ENCODE measurements around the gene TMEM259. TPM values are rescaled to one million over a fixed set of nuclear protein-coding genes. Genes with fewer than 3 reads are reported as not detected.

TMEM259 gene
- total and polyA plus RNA-seq, 9 of the 15 experiments (the other 6 are each of a cell fraction or from before 2014, with no cell fraction given) = 0.52 to 231 (median 63.6) TPM

DNA sequence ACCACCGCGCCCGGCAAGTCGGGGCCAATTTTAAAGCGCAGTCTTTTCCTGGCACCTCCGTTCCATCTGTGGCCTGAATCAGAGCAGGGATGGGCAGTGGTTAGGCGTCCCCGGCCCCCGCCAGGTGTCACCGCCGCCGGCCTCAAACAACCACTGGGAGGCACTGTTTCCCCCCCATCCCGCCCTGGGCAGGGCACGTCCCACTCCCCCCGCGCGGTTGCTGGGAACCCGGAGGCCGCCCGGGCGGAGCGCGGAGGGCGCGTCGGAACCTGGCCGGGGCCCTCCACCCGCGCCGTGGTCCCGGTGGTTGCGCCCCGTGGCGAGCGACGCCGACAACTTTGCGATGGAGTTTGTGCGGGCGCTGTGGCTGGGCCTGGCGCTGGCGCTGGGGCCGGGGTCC, 20.8 kb downstream of the TMEM259 start, which contains the start of gene GRIN3B (continued):
- TF ChIP-seq RBBP5 (IDR thresholded peaks at IDR 0.05; ENCODE audit: borderline replicate concordance, insufficient read depth, low read length, poor library complexity, severe bottlenecking) = peak; percentile 33
- TF ChIP-seq, protein P1, sequence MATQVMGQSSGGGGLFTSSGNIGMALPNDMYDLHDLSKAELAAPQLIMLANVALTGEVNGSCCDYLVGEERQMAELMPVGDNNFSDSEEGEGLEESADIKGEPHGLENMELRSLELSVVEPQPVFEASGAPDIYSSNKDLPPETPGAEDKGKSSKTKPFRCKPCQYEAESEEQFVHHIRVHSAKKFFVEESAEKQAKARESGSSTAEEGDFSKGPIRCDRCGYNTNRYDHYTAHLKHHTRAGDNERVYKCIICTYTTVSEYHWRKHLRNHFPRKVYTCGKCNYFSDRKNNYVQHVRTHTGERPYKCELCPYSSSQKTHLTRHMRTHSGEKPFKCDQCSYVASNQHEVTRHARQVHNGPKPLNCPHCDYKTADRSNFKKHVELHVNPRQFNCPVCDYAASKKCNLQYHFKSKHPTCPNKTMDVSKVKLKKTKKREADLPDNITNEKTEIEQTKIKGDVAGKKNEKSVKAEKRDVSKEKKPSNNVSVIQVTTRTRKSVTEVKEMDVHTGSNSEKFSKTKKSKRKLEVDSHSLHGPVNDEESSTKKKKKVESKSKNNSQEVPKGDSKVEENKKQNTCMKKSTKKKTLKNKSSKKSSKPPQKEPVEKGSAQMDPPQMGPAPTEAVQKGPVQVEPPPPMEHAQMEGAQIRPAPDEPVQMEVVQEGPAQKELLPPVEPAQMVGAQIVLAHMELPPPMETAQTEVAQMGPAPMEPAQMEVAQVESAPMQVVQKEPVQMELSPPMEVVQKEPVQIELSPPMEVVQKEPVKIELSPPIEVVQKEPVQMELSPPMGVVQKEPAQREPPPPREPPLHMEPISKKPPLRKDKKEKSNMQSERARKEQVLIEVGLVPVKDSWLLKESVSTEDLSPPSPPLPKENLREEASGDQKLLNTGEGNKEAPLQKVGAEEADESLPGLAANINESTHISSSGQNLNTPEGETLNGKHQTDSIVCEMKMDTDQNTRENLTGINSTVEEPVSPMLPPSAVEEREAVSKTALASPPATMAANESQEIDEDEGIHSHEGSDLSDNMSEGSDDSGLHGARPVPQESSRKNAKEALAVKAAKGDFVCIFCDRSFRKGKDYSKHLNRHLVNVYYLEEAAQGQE (IDR thresholded peaks at IDR 0.05; ENCODE audit: borderline replicate concordance) = peak; percentile 59; the same call in 1 of the 2 replicates
- TF ChIP-seq, protein P1 (CRISPR knock-in tag; IDR thresholded peaks at IDR 0.05; ENCODE audit: low read depth) = no peak
- TF ChIP-seq BRCA1 (IDR thresholded peaks at IDR 0.05) = no peak
- no peak for TF ChIP-seq BRCA1 (CRISPR knock-in tag; IDR thresholded peaks at IDR 0.05)
- TF ChIP-seq RB1 (IDR thresholded peaks at IDR 0.05; ENCODE audit: low read depth) = peak; percentile 45; the same call in 1 of the 2 replicates
- TF ChIP-seq RBFOX2 (IDR thresholded peaks at IDR 0.05; ENCODE audit: low read depth, low read length) = 0 out of 2 replicates have a peak, but pooled peaks have one; percentile 18
- TF ChIP-seq ZNF354B (CRISPR knock-in tag; IDR thresholded peaks at IDR 0.05) = no peak
- no peak for TF ChIP-seq NBN (IDR thresholded peaks at IDR 0.05; ENCODE audit: low read depth)
- TF ChIP-seq, protein P2, sequence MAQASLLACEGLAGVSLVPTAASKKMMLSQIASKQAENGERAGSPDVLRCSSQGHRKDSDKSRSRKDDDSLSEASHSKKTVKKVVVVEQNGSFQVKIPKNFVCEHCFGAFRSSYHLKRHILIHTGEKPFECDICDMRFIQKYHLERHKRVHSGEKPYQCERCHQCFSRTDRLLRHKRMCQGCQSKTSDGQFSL (CRISPR knock-in tag; IDR thresholded peaks at IDR 0.05) = peak; percentile 100
- TF ChIP-seq, protein P2 (tag; IDR thresholded peaks at IDR 0.05) = peak in 1 of 2 experiments; percentile 90; a peak in 2 of 4 replicates
- TF ChIP-seq HNRNPH1 (optimal IDR thresholded peaks at IDR 0.05; ENCODE audit: low read depth, low read length) = no peak
- 0 out of 2 replicates have a peak, but pooled peaks have one; percentile 13 for TF ChIP-seq HCFC1 (IDR thresholded peaks at IDR 0.05; ENCODE audit: low read depth, low read length)
- TF ChIP-seq TRIM28 (IDR thresholded peaks at IDR 0.05) = no peak
- TF ChIP-seq, protein P3, sequence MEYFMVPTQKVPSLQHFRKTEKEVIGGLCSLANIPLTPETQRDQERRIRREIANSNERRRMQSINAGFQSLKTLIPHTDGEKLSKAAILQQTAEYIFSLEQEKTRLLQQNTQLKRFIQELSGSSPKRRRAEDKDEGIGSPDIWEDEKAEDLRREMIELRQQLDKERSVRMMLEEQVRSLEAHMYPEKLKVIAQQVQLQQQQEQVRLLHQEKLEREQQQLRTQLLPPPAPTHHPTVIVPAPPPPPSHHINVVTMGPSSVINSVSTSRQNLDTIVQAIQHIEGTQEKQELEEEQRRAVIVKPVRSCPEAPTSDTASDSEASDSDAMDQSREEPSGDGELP (CRISPR knock-in tag; IDR thresholded peaks at IDR 0.05; ENCODE audit: borderline replicate concordance) = peak; percentile 64; the same call in 1 of the 2 replicates
- 0 out of 2 replicates have a peak, but pooled peaks have one; percentile 17 for TF ChIP-seq ZNF121 (CRISPR knock-in tag; conservative IDR thresholded peaks at IDR 0.05)
- TF ChIP-seq, protein P4, sequence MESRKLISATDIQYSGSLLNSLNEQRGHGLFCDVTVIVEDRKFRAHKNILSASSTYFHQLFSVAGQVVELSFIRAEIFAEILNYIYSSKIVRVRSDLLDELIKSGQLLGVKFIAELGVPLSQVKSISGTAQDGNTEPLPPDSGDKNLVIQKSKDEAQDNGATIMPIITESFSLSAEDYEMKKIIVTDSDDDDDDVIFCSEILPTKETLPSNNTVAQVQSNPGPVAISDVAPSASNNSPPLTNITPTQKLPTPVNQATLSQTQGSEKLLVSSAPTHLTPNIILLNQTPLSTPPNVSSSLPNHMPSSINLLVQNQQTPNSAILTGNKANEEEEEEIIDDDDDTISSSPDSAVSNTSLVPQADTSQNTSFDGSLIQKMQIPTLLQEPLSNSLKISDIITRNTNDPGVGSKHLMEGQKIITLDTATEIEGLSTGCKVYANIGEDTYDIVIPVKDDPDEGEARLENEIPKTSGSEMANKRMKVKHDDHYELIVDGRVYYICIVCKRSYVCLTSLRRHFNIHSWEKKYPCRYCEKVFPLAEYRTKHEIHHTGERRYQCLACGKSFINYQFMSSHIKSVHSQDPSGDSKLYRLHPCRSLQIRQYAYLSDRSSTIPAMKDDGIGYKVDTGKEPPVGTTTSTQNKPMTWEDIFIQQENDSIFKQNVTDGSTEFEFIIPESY (CRISPR knock-in tag; IDR thresholded peaks at IDR 0.05) = peak; percentile 78
- 0 out of 2 replicates have a peak, but pooled peaks have one; percentile 12 for TF ChIP-seq ATF7 (IDR thresholded peaks at IDR 0.05)
